GM19328 (cell line): ENCODE results near the gene MPI.
"Not testable (repeated sequence)": the region's sequence is repeated elsewhere in the genome, so short reads cannot be mapped to it uniquely, and the experiment has no call there.

Experiments used
- ATAC-seq: cut with Tn5 transposase; IDR thresholded peaks from one replicate; pipeline ENCODE4 v1.9.1; 2021; ENCODE audit warnings: mild to moderate bottlenecking, moderate library complexity; ENCODE audit not compliant: unreplicated experiment

The MPI gene

GRCh38 chr15:74863239-74864056 lies 26.4 kb upstream of the MPI start:
- no peak for ATAC-seq

GRCh38 chr15:74864296-74864695 lies 25.5 kb upstream of the MPI start:
- no peak for ATAC-seq

- no peak for ATAC-seq
Measured at GRCh38 chr15:74865316-74865715, 24.5 kb upstream of the MPI start.

- no peak for ATAC-seq
Measured at GRCh38 chr15:74866090-74866489, 23.8 kb upstream of the MPI start.

- no peak for ATAC-seq
Measured at GRCh38 chr15:74867466-74868038, 22.3 kb upstream of the MPI start.

GRCh38 chr15:74868059-74868458 lies 21.8 kb upstream of the MPI start:
- ATAC-seq = no peak

- ATAC-seq = no peak
Measured at GRCh38 chr15:74869372-74869725, 20.5 kb upstream of the MPI start.

GRCh38 chr15:74869726-74870407 lies 20.0 kb upstream of the MPI start:
- ATAC-seq = peak; percentile 35

- ATAC-seq = no peak
Measured at GRCh38 chr15:74870436-74871215, 19.2 kb upstream of the MPI start.

- no peak for ATAC-seq
Measured at GRCh38 chr15:74872702-74873035, 17.2 kb upstream of the MPI start.

- peak; percentile 75 for ATAC-seq
Measured at GRCh38 chr15:74873036-74873755, 16.6 kb upstream of the MPI start, which contains the start of gene SCAMP2. Gene SCAMP2 (minus strand): TSS chr15:74873365. CDS start chr15:74873255, 110 bp downstream.

GRCh38 chr15:74873756-74874424 lies 16.0 kb upstream of the MPI start:
- no peak for ATAC-seq

GRCh38 chr15:74878273-74878672 lies 11.6 kb upstream of the MPI start:
- no peak for ATAC-seq

GRCh38 chr15:74882528-74882927 lies 7.3 kb upstream of the MPI start:
- no peak for ATAC-seq

GRCh38 chr15:74884428-74885223 lies 5.2 kb upstream of the MPI start:
- ATAC-seq = no peak

- ATAC-seq = no peak
Measured at GRCh38 chr15:74885461-74885860, 4.4 kb upstream of the MPI start.

GRCh38 chr15:74887537-74888193 lies 2.2 kb upstream of the MPI start:
- not testable (repeated sequence) for ATAC-seq

- ATAC-seq = no peak
Measured at GRCh38 chr15:74888716-74889115, 1.1 kb upstream of the MPI start.

GRCh38 chr15:74889390-74889882 lies 406 bp upstream of the MPI start:
- no peak for ATAC-seq
